ENCODE measurements around the gene SGSM2. TPM values are rescaled to one million over a fixed set of nuclear protein-coding genes. Genes with fewer than 3 reads are reported as not detected.

SGSM2 gene
- total RNA-seq, 2 experiments from 2014 or later: 31.8 to 37.7 TPM

DNA sequence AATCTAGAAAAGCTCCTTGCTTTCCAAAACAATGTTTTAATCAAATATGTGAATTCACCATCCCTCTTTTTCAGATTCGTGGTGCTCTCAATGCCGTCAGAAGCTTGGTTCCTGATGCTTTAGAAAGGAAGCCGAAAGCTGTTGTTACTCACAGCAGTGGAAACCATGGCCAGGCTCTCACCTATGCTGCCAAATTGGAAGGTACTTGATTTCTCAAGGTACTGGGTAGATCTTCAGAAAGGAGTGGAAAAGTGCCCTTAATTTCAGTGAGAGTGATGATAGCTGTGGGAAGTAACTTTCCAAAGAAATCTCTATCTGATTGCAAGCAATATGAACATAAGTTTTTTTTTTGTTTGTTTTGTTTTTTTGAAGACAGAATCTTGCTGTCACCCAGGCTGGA, 19.5 kb upstream of the SGSM2 start:
- TF ChIP-seq, protein P1, sequence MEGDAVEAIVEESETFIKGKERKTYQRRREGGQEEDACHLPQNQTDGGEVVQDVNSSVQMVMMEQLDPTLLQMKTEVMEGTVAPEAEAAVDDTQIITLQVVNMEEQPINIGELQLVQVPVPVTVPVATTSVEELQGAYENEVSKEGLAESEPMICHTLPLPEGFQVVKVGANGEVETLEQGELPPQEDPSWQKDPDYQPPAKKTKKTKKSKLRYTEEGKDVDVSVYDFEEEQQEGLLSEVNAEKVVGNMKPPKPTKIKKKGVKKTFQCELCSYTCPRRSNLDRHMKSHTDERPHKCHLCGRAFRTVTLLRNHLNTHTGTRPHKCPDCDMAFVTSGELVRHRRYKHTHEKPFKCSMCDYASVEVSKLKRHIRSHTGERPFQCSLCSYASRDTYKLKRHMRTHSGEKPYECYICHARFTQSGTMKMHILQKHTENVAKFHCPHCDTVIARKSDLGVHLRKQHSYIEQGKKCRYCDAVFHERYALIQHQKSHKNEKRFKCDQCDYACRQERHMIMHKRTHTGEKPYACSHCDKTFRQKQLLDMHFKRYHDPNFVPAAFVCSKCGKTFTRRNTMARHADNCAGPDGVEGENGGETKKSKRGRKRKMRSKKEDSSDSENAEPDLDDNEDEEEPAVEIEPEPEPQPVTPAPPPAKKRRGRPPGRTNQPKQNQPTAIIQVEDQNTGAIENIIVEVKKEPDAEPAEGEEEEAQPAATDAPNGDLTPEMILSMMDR (IDR thresholded peaks at IDR 0.05): no peak
- ATAC-seq (no peak), DNase-seq (no peak)
- Mint-ChIP-seq H3K27ac (no peak overlapping the region), H3K4me1 (ENCODE audit: low read depth) (no peaks in the 10 kb centered on the region), H3K27me3 (no peaks in the 10 kb centered on the region), H3K36me3 (ENCODE audit: low read depth) (peaks cover 18% of the 10 kb centered on the region), H3K4me3 (no peak overlapping the region), H3K9me3 (no peaks in the 10 kb centered on the region)
- CTCF ChIA-PET: no interaction called here
- intact Hi-C loops (cut with micrococcal nuclease): no loop called here
- POLR2A ChIA-PET: interaction anchor here (0.6 to 9.0 kb wide), 3 partner anchors 14 to 30 kb away, joined by 3 to 114 read pairs (median 4); partner anchors contain the start of genes SGSM2, SMG6, SRR and TSR1

DNA sequence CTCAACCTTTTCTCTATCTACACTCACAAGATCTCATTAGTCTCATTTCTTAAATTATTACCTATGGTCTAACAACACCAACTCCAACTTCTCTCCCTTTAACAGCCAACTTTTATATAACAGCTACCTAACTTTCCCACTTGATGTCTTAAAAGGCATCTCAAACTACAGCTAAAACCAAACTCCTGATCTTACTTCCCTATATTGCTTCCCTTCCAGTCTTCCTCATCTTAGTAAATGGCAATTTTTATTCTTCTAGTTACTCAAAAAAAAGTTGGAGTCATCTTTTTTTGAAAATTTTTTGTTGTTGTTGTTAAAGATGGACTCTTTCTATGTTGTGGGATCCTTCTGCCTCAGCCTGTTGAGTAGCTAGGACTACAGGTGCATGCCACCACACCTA, 18.2 kb upstream of the SGSM2 start:
- TF ChIP-seq, protein P1 (IDR thresholded peaks at IDR 0.05): no peak
- Mint-ChIP-seq H3K4me3 (no peak overlapping the region), H3K4me1 (ENCODE audit: low read depth) (no peaks in the 10 kb centered on the region), H3K27me3 (no peaks in the 10 kb centered on the region), H3K27ac (no peak overlapping the region), H3K36me3 (ENCODE audit: low read depth) (peaks cover 31% of the 10 kb centered on the region), H3K9me3 (no peaks in the 10 kb centered on the region)
- intact Hi-C loops (cut with micrococcal nuclease): no loop called here
- ATAC-seq (no peak), DNase-seq (no peak)
- ChIA-PET POLR2A (interaction anchor here (1.3 to 9.0 kb wide), 2 partner anchors 11 to 15 kb away, joined by 3 to 114 read pairs; partner anchors contain the start of genes SGSM2 and TSR1), CTCF (no interaction called here)

DNA sequence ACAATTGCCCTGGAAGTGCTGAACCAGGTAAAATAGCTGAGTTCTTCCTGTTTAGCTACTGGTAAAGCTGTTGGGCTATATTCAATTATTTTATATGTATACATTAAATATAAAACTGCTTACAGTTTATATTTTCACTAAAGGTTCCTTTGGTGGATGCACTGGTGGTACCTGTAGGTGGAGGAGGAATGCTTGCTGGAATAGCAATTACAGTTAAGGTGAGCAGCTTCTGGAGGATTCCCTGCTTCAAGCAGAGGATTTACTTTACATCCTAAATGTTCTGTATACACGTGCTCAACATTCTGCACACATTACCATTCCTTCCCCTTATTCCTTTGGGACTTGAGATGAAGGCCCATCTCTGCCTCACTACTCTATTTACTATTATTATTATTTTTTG, 15.9 kb upstream of the SGSM2 start:
- no peaks in the 10 kb centered on the region for H3K9me3 Mint-ChIP-seq
- no peaks in the 10 kb centered on the region for H3K27me3 Mint-ChIP-seq
- no peak overlapping the region for H3K4me3 Mint-ChIP-seq
- H3K27ac Mint-ChIP-seq: no peak overlapping the region
- ChIA-PET CTCF (interaction anchor here (0.7 to 1.0 kb wide), 3 partner anchors 10 to 95 kb away, joined by 3 to 5 read pairs (median 4); partner anchors contain the start of gene SGSM2), POLR2A (interaction anchor here (0.9 to 9.0 kb wide), 4 partner anchors 12 to 61 kb away, joined by 3 to 114 read pairs (median 3); partner anchors contain the start of genes SGSM2, SMG6, SRR and TSR1)
- DNase-seq: no peak
- no peak for ATAC-seq
- intact Hi-C loops (cut with micrococcal nuclease): no loop called here
- H3K4me1 Mint-ChIP-seq (ENCODE audit: low read depth): peaks cover 3% of the 10 kb centered on the region
- TF ChIP-seq, protein P1 (IDR thresholded peaks at IDR 0.05): no peak
- peaks cover 47% of the 10 kb centered on the region for H3K36me3 Mint-ChIP-seq (ENCODE audit: low read depth)

DNA sequence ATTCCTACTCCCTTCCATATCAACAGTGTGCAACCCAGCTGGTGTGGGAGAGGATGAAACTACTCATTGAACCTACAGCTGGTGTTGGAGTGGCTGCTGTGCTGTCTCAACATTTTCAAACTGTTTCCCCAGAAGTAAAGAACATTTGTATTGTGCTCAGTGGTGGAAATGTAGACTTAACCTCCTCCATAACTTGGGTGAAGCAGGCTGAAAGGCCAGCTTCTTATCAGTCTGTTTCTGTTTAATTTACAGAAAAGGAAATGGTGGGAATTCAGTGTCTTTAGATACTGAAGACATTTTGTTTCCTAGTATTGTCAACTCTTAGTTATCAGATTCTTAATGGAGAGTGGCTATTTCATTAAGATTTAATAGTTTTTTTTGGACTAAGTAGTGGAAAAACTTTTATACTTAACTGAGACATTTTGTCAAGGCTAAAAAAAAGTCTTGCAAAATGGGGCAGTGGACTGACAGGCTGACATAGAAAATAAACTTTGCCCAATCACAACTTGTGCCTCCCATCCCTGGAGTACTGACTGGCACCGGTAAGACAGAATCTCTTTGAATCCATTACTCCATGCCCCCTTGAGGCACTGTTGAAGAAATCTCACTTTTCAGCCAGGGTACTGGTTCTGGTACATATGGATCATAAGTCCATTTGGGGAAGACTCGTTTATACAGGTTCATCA, 13.5 kb upstream of the SGSM2 start:
- no peak overlapping the region for H3K4me3 Mint-ChIP-seq
- CTCF ChIA-PET: interaction anchor here (0.7 kb wide), 1 partner anchor 79 kb away, joined by 3 read pairs; no protein-coding TSS in a partner anchor

More for the DNA sequence above, 13.5 kb upstream of the SGSM2 start:
- POLR2A ChIA-PET: interaction anchor here (1.5 to 9.0 kb wide), 3 partner anchors 10 to 16 kb away, joined by 3 to 114 read pairs (median 6); partner anchors contain the start of genes SGSM2 and TSR1
- H3K27me3 Mint-ChIP-seq: no peaks in the 10 kb centered on the region
- H3K27ac Mint-ChIP-seq: no peak overlapping the region
- H3K36me3 Mint-ChIP-seq (ENCODE audit: low read depth): peaks cover 55% of the 10 kb centered on the region
- TF ChIP-seq, protein P1 (IDR thresholded peaks at IDR 0.05): no peak
- intact Hi-C loops (cut with micrococcal nuclease): no loop called here
- H3K9me3 Mint-ChIP-seq: no peaks in the 10 kb centered on the region
- DNase-seq (no peak), ATAC-seq (no peak)
- peaks cover 3% of the 10 kb centered on the region for H3K4me1 Mint-ChIP-seq (ENCODE audit: low read depth)
